M059J (cell line): ENCODE data around the gene TAF3. TPM values are rescaled to one million over a fixed set of nuclear protein-coding genes. Genes with fewer than 3 reads are reported as not detected.

ENCODE experiments used
- DNase-seq: peaks from one replicate; pipeline ENCODE4 v3.0.0-alpha.2; 2012; ENCODE audit warnings: low read depth
- total RNA-seq: library from RNA; depleted of rRNA; stranded (reverse); fragments of >200 nt; shearing (Covaris generic); gene quantifications from 2 replicates; pipeline ENCODE4 v1.2.3, GENCODE V29; 2014

Gene TAF3
- total RNA-seq, 1 experiment from 2014 or later: 2.1 TPM

DNA sequence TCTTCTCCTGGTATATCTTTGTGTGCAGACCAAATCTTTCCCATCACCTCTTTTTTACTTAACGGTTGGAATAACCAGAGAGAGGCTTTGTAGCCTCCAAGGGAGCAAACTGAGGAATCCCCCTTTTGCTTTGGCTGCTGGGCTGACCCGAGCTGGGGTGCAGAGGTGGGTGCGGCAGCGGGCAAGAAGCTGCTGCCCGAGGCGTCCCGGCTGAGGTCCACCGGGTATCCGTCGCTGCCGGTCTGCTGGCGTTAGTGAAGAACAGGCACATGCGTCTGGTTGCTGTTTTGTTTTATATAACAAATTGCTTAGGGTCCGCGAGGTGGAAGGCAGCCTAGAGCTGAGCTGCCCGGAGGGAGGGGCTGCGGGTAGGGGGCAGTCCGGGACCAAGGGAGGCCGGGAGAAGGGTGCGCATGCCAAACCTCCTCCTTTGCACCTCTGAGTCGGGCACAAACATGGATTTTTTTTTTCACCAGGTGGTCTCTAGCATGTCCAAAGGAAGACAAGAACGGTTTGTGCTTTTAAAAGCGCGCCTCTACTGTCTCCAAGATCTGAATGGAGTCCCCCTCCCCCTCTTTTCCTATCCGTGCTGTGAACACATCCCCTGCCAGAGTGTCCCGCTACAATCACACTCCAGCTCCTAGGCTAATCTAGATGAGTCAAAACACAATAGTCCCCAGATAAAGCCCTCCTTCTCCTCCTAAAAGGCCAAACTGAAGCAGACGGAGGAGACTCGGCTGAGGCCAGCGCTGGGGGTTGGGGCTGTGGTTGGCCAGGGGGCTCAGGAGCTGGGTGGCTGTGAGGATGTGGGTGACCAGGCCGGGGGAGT lies 229.4 kb downstream of the TAF3 start:
- DNase-seq: no peak

DNA sequence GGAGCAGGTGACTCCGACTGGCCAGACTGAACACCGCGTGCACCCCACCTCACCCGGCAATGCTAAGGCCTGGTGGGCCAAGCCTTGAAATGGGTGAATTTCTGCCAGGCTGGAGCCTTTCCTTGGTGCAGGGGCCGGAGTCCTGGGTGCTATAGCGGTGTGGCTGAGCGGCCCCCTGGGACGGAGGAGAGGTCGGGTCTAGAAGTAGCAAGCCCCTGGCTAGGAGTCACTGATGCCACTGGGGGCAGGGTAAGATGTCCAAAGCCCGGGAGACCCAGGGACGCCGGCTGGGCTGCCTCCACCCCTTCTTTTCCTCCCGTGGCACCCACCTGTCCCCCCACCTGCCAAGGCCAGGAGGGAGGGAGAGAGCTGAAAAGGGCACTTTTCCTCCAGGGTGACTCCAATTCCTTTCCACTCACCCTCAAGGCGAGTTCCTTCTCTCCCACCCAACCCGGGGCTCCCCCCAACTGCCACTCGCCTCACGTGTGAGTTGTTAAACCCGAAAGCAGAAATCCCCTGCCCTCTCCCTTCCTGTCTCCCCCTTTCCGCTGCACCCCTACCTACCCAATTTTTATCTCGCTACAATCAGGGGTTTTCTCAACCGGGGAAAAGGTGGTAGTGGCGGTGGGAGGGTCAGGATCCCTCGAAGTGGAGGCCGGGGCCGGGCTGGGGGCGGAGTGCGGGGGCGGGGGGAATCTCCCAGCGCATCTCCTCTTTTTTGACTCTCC lies 230.1 kb downstream of the TAF3 start:
- DNase-seq: no peak

DNA sequence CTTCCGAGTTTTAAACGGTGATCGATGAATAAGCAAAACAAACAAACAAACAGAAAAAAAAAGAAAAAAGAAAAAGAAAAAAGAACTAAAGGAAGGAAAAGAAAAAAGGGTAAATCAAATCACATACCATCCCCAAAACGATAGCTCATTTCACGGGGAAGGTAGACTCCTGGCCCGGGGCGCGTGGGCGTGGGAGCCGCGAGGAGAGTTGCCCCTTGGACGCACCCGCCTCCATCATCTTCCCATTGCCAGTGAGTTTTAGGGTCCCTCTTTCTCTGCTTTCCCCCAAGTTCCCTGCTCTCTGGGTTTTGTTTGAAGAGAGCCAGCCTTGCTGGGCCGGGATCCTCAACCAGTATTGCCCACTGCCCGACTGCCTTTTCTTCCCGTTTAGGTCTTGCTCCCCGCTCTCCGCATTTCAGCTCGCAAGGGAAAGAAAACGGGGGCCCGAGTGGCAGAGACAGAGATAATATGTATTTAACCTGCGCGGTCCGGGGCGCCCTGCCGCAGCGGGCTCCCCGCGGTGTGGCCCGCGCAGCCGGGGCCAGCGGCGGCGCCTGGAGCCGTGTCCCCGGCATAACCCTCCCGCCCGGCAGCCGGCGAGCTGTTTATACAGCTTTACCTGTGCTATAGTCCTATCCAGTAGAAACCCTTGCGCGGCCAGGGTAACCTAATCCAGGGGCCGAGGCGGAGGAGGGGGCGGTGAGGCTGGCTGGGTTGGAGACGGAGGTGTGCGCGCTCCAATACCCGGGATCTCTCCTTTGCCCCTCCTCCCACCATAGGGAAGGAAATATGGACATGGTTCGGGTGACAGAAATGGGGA lies 230.9 kb downstream of the TAF3 start:
- peak; percentile 32 for DNase-seq

GRCh38 chr10:8049865-8050555 lies 231.7 kb downstream of the TAF3 start:
- DNase-seq: no peak

DNA sequence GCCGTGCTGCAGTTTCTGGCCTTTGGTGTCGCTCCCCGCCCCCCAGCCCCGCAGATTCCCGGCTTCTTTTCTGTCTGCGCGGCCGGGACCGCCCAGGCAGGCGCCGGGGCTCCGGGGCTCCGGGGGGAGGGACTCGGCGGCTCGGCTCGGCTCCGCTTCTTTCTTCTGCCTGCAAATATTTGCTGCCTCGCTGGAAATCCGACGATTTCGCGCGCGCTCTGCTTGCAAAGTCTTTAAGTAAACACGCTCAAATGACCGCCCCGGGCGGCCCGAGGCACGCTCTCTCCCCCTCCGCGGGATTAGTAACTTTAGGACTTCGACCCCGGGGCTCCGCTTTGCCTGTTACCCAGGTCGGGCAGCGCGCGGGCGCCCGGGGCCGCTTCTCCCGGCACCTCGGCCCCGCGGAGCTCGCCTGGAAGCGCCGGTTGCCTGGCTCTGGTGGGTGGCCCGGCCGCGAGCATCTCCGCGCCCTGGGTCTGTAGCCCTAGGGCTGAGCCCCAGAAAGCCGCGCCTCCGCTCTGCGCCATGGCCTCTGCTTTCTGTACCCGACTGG lies 232.3 kb downstream of the TAF3 start:
- DNase-seq: peak; percentile 69

- no peak for DNase-seq
These were observed 233.0 kb downstream of the TAF3 start for GRCh38 chr10:8051109-8051821.

GRCh38 chr10:8051851-8052257 lies 233.5 kb downstream of the TAF3 start:
- no peak for DNase-seq

DNA sequence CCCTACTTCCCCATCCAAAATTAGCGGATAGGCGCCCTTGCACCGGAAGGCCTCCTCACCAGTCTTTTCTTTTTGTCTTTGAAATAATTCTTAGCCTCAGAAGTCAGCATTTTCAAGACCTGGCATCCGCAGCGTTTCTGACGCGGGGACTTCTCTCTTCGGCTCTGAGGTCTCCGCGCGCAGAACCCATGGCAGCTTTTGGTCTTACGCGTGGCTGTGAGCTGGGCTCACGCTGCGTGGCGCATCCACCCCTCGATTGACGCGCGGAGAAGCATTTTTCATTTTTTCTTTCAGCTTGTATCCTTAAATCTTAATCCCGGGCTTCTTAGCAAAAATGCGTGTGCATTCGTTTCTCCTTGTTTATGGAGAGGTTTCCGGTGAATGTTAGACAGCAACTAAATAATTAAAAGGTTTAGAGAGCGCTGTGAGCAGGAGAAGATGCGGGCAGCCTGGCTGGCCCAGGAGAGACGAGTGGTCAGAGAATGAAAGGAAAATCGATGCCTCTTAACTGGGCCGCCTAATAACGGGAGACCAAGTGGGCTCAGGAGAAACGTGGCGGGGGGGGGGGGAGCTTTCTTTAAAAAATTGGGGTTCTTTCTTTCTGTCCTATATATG lies 234.1 kb downstream of the TAF3 start:
- DNase-seq: no peak

DNA sequence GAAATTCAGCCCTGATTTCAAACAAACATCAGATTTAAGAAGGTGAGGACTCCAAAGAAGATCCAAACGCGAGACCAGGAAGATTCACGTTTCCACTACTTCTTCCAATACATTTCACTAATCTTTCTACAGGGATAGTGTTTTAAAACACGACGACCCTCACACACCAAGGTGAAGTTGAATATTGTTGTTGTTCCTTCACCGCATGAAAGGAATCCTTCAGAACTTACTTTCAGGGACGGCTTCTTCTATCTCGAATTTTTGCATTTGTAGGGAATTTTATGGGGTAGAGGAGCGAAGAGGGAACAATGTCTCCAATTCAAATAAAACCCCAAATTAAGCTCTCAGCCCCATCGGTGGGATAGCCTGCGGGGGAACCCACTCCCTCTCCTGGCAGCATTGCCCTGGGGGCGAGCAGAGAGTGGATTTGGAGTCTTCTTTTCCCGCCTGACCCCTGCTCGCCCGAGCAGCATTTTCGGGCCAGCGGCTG lies 234.7 kb downstream of the TAF3 start:
- DNase-seq: no peak

GRCh38 chr10:8053446-8054243 lies 235.3 kb downstream of the TAF3 start:
- peak; percentile 74 for DNase-seq

DNA sequence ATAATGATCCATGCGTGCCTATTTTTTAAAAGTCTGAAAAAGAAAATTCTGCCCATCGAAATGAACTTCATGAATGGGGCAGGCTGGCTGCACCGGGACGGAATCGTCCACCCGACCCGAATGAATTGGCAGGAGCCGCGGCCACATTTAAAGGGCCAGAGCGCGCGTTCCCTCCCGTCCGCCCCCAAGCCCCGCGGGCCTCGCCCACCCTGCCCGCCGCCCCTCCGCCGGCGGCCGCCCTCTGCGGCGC lies 235.9 kb downstream of the TAF3 start:
- peak; percentile 63 for DNase-seq

- peak; percentile 81 for DNase-seq
These were observed 236.4 kb downstream of the TAF3 start, which contains the start of gene GATA3 for GRCh38 chr10:8054494-8055407. Gene GATA3 (plus strand): TSS chr10:8054688. CDS start chr10:8055656, 968 bp downstream.

- DNase-seq: no peak
These were observed 237.4 kb downstream of the TAF3 start for GRCh38 chr10:8055420-8056349.

DNA sequence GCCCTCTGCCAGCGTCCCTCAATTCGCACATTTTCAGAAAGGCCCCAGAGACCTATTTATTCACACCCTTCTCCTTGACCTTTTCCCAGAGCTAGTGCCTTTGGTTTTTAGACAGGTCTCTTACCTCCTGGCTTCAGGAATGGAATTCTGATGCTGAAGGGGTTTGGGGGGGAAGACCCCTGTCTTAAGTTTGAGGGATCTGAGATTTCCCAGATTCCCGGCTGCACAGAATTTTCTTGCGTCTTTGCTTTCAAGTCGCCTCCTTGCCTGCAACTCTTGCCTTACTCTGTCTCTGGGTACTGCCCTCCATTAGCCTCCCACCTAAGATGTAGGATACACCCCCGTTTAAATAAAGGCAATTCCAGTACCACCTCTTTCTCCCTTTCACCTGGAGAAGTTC lies 238.1 kb downstream of the TAF3 start:
- DNase-seq: no peak

DNA sequence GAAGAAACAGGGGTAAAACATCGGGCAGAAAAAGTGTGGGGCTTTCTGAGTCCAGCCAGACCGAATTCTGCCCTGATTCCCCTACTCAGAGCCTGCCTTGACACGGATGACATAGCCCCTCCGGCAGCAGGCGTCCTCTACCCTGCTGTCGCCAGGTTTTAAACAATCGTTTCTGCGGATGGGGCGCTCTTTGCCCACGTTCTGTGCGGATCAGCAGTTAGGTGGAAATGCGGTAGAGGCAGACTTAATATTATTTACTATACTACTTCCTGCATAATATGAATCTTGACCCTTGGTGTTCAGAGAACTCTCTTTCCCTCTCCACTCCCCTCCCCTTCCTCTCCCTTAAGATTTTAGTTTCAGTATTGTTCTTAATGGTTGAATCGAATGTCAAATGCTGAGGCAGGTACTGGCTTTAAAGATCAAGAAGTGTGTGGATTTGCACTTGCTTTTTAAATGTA lies 238.6 kb downstream of the TAF3 start:
- DNase-seq: no peak

DNA sequence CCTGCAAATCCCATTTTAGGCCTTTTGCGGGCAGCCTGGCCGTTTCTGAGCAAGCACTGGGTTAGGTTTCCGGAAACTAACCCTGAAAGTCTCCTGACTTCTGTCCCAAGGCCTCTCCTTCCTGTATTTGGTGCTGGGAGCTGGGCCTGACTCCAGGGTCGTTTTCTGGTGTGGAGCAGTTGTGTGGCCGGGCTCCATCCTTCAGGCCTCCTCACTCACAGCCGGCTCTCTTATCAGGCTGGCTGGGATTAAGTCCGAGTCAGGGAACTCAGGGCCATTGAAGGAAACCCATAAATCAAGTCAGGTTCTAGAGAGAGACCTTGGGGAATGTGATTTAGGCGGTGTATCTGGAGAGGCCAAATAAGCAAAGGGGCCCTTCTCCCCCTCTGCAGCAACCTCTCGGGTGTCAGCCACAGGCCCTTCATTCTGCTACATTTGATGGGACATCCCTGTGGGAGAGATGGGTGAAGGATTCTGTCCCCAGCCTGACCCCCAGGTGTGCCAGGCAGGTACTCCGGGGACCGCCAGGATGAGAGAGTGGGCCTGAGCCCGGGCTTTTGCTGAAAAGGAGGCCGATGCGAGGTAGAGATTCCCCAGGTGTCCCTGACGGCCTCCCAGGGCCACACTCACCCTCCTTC lies 239.4 kb downstream of the TAF3 start:
- no peak for DNase-seq
